Hepatocyte (in vitro differentiated cells): Measurements from ENCODE around the gene KRTAP10-8. TPM values are rescaled to one million over a fixed set of nuclear protein-coding genes. Genes with fewer than 3 reads are reported as not detected.

Source experiments
- DNase-seq: peaks from one replicate; pipeline ENCODE4 v3.0.0-alpha.2; 2016; ENCODE audit warnings: low spot score
- H2AFZ ChIP-seq: fragments of 200-600 bp; sonication (generic); 2 replicates; pipeline ENCODE4 v1.6.0; 2016; ENCODE audit warnings: antibody characterized with exemption, mild to moderate bottlenecking
- H3K27ac ChIP-seq: fragments of 200-600 bp; sonication (generic); 2 replicates; pipeline ENCODE4 v1.5.1; 2016; ENCODE audit warnings: mild to moderate bottlenecking
- H3K27me3 ChIP-seq: fragments of 200-600 bp; sonication (generic); 2 replicates; pipeline ENCODE4 v1.6.1; 2016
- H3K36me3 ChIP-seq: fragments of 200-600 bp; sonication (generic); replicated peaks from 2 replicates; pipeline ENCODE4 v1.5.1; 2016; ENCODE audit warnings: low read depth; ENCODE audit not compliant: insufficient read depth
- H3K4me1 ChIP-seq: fragments of 200-600 bp; sonication (generic); 2 replicates; pipeline ENCODE4 v1.5.1; 2016; ENCODE audit warnings: mild to moderate bottlenecking, moderate library complexity; ENCODE audit not compliant: insufficient read depth
- H3K4me2 ChIP-seq: fragments of 200-600 bp; sonication (generic); 2 replicates; pipeline ENCODE4 v1.6.0; 2016
- H3K4me3 ChIP-seq: fragments of 200-600 bp; sonication (generic); 2 replicates; pipeline ENCODE4 v1.5.1; 2016; ENCODE audit warnings: mild to moderate bottlenecking
- H3K79me2 ChIP-seq: fragments of 200-600 bp; sonication (generic); 2 replicates; pipeline ENCODE4 v1.6.0; 2017; ENCODE audit warnings: mild to moderate bottlenecking
- H3K9me2 ChIP-seq: fragments of 200-600 bp; sonication (generic); replicated peaks from 2 replicates; pipeline ENCODE4 v1.6.0; 2017; ENCODE audit warnings: mild to moderate bottlenecking; ENCODE audit not compliant: insufficient read depth
- H3K9me3 ChIP-seq: fragments of 200-600 bp; sonication (generic); 2 replicates; pipeline ENCODE4 v1.5.1; 2016; ENCODE audit warnings: low read depth, mild to moderate bottlenecking
- H4K20me1 ChIP-seq: fragments of 200-600 bp; sonication (generic); 2 replicates; pipeline ENCODE4 v1.6.0; 2016; ENCODE audit warnings: mild to moderate bottlenecking; ENCODE audit not compliant: insufficient read depth, poor library complexity, severe bottlenecking
- CTCF ChIP-seq: fragments of 200-600 bp; sonication (generic); IDR thresholded peaks from 2 replicates; pipeline ENCODE4 v1.5.1; 2016; ENCODE audit warnings: antibody characterized with exemption, mild to moderate bottlenecking; ENCODE audit not compliant: poor library complexity
- EZH2 ChIP-seq: fragments of 200-600 bp; sonication (generic); IDR thresholded peaks from 2 replicates; pipeline ENCODE4 v1.6.1; 2016; ENCODE audit warnings: antibody characterized with exemption, mild to moderate bottlenecking, borderline replicate concordance
- EZH2phosphoT487 ChIP-seq: fragments of 200-600 bp; sonication (generic); IDR thresholded peaks from one replicate; pipeline ENCODE4 v1.6.1; 2018; ENCODE audit warnings: antibody characterized with exemption, mild to moderate bottlenecking, low read depth, moderate library complexity; ENCODE audit not compliant: unreplicated experiment, severe bottlenecking
- WGBS: methylation state at CpG from one replicate; pipeline ENCODE4 v1.1.6; 2016; ENCODE audit warnings: low lambda C conversion rate; ENCODE audit errors: missing lambda C conversion rate; 5-methylcytosine and 5-hydroxymethylcytosine counted together
- polyA plus RNA-seq: library from polyadenylated mRNA; unstranded; fragments of >200 nt; fragmentation: Nextera tagmentation; extraction: Ambion mirVana; gene quantifications from 2 replicates; pipeline ENCODE4 v1.2.1, GENCODE V29; 2016
- total RNA-seq: library from RNA; depleted of rRNA; stranded (reverse); fragments of >200 nt; gene quantifications from 2 replicates; pipeline ENCODE4 v1.2.3, GENCODE V29; 2014

KRTAP10-8 gene
- total and polyA plus RNA-seq, 2 experiments from 2014 or later: not detected

DNA sequence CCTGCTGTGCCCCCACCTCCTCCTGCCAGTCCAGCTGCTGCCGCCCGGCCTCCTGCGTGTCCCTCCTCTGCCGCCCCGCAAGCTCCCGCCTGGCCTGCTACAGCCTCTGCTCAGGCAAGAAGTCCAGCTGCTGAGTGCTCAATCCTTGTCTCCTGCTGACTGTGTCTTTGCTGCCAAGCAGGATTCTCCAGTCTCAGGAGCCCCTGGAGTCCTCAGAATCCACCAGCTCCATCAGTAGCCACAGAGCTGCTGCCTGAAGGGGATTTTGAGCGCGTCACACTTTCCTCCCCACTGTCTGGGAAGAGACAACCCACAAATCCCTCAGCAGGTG lies 35.3 kb downstream of the KRTAP10-8 start:
- DNase-seq: no peak
- 68% methylated on average over 8 of the region's 8 CpGs for WGBS

DNA sequence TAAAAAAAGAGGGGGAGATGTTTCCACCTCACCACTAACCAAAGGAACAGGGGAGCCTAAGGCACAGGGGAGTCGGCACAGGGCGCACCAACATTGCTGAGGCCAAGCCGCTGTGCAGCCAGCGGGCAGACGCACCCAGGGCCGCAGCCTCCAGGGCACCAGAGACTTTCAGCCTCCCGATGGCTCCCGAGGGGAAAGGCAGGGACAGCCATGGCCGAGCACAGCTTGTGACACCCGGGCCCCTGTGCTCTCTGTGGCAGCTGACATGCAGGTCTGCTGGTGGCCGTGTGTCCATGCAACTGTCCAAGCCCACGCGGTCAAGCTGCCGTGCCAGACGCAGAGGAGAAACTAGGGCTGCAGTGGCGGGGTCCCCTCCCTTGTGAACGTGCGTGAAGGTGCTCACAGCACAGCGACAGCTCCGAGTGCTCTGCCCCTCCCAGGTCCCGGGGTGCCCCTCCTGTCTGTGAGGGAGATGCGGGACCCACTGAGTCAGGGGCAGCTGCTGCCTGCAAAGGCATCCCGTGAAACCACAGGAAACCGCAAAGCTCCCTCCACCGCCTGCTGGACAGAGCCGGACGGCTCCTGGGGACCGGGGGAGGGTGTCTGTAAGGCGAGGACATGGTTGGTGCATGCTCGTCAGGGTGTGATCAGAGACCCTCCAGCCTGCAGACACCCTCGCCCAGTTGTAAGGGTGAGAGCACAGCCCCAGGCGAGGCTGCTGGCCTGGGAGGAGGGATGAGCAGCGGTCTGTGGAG lies 36.9 kb downstream of the KRTAP10-8 start:
- TF ChIP-seq EZH2phosphoT487 (no peak), EZH2 (no peak), CTCF (no peak)
- no peak overlapping the region for H3K4me3 ChIP-seq
- no peak overlapping the region for H3K27ac ChIP-seq
- peaks cover 4% of the 10 kb centered on the region for H3K9me3 ChIP-seq
- H2AFZ ChIP-seq: no peak overlapping the region
- no peaks in the 10 kb centered on the region for H3K27me3 ChIP-seq
- no peaks in the 10 kb centered on the region for H3K36me3 ChIP-seq
- 89% methylated on average over 33 of the region's 33 CpGs for WGBS
- no peaks in the 10 kb centered on the region for H3K79me2 ChIP-seq
- no peak for DNase-seq
- H4K20me1 ChIP-seq: no peaks in the 10 kb centered on the region
- H3K4me2 ChIP-seq: no peak overlapping the region
- H3K9me2 ChIP-seq: no peaks in the 10 kb centered on the region
- H3K4me1 ChIP-seq: no peaks in the 10 kb centered on the region

More for the DNA sequence above, 35.3 kb downstream of the KRTAP10-8 start:
- H3K9me3 ChIP-seq: peaks cover 4% of the 10 kb centered on the region
- H3K4me2 ChIP-seq: no peak overlapping the region
- TF ChIP-seq EZH2 (no peak), EZH2phosphoT487 (no peak), CTCF (no peak)
- H3K4me1 ChIP-seq: no peaks in the 10 kb centered on the region
- no peaks in the 10 kb centered on the region for H3K27me3 ChIP-seq
- no peaks in the 10 kb centered on the region for H3K36me3 ChIP-seq
- H4K20me1 ChIP-seq: no peaks in the 10 kb centered on the region
- H3K9me2 ChIP-seq: no peaks in the 10 kb centered on the region
- H3K79me2 ChIP-seq: no peaks in the 10 kb centered on the region
- no peak overlapping the region for H3K4me3 ChIP-seq
- no peak overlapping the region for H3K27ac ChIP-seq
- H2AFZ ChIP-seq: no peak overlapping the region

GRCh38 chr21:44649521-44650100 lies 37.7 kb downstream of the KRTAP10-8 start:
- Histone ChIP-seq H3K27me3 (no peaks in the 10 kb centered on the region), H3K4me1 (no peaks in the 10 kb centered on the region), H3K79me2 (no peaks in the 10 kb centered on the region), H3K36me3 (no peaks in the 10 kb centered on the region), H3K4me3 (no peak overlapping the region), H3K27ac (no peak overlapping the region), H2AFZ (no peak overlapping the region), H3K9me3 (peaks cover under 1% of the 10 kb centered on the region), H3K9me2 (no peaks in the 10 kb centered on the region), H4K20me1 (no peaks in the 10 kb centered on the region), H3K4me2 (no peak overlapping the region)
- DNase-seq: no peak
- 91% methylated on average over 18 of the region's 18 CpGs for WGBS
- TF ChIP-seq EZH2phosphoT487 (no peak), EZH2 (no peak), CTCF (no peak)
